ENCODE results near the gene INPP1. TPM values are rescaled to one million over a fixed set of nuclear protein-coding genes. Genes with fewer than 3 reads are reported as not detected.
"Not testable (repeated sequence)": the region's sequence is repeated elsewhere in the genome, so short reads cannot be mapped to it uniquely, and the experiment has no call there.

Gene INPP1
- total and polyA plus RNA-seq, 2 experiments from 2014 or later: 13.0 to 16.1 TPM

DNA sequence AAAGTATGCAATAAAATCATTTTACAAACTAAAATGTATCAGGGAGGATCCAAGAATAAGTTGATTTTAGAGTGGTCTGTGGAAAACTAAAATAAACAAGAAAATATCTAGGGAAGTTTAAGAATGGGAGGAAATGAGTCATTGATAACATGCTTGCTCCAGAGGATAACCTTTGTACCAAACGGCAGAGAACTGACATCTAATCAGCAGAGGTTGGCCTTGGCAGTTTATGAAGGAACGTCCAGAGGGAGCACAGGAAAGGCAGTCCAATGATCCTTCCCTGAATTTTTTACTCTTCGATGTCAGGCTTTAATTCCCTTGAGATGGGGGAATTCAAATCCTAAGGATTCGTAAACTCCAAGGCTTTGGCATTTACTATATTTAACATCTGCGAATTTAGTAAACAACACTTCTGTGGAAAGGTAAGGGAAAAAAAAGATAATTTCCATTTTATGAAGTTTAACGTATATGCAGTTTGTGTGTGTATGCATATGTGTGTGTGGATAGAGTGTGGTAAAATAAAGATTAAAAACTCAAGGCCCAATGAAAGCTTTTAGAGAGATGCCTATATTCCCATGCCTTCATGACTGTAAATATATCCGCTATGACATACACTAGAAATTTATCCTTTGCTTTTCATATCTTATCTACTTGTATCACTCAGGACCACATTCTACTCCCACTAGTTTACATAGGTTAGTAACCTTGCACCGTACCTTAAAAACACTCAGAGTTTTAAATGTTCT lies 8.7 kb upstream of the INPP1 start:
- H3K9me2 ChIP-seq (replicated peaks; ENCODE audit: insufficient read depth): no peaks in the 10 kb centered on the region
- H3K27me3 ChIP-seq: no peaks in the 10 kb centered on the region
- peak; percentile 66 for DNase-seq (ENCODE audit: low spot score)
- no peak overlapping the region for H2AFZ ChIP-seq
- TF ChIP-seq EZH2phosphoT487 (IDR thresholded peaks at IDR 0.05; ENCODE audit: low read depth, severe bottlenecking, unreplicated experiment) (no peak), EZH2 (IDR thresholded peaks at IDR 0.05; ENCODE audit: borderline replicate concordance) (no peak)
- TF ChIP-seq, protein P1, sequence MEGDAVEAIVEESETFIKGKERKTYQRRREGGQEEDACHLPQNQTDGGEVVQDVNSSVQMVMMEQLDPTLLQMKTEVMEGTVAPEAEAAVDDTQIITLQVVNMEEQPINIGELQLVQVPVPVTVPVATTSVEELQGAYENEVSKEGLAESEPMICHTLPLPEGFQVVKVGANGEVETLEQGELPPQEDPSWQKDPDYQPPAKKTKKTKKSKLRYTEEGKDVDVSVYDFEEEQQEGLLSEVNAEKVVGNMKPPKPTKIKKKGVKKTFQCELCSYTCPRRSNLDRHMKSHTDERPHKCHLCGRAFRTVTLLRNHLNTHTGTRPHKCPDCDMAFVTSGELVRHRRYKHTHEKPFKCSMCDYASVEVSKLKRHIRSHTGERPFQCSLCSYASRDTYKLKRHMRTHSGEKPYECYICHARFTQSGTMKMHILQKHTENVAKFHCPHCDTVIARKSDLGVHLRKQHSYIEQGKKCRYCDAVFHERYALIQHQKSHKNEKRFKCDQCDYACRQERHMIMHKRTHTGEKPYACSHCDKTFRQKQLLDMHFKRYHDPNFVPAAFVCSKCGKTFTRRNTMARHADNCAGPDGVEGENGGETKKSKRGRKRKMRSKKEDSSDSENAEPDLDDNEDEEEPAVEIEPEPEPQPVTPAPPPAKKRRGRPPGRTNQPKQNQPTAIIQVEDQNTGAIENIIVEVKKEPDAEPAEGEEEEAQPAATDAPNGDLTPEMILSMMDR (IDR thresholded peaks at IDR 0.05; ENCODE audit: poor library complexity): no peak
- 44% methylated on average over 8 of the region's 8 CpGs for WGBS (ENCODE audit: low lambda C conversion rate, missing lambda C conversion rate)
- no peaks in the 10 kb centered on the region for H3K36me3 ChIP-seq (replicated peaks; ENCODE audit: insufficient read depth, low read depth)
- H3K27ac ChIP-seq: peak overlapping the region; percentile 70
- H4K20me1 ChIP-seq (ENCODE audit: insufficient read depth, poor library complexity, severe bottlenecking): no peaks in the 10 kb centered on the region
- no peak overlapping the region for H3K4me3 ChIP-seq
- no peaks in the 10 kb centered on the region for H3K79me2 ChIP-seq
- H3K4me1 ChIP-seq (ENCODE audit: insufficient read depth): peaks cover 20% of the 10 kb centered on the region
- H3K9me3 ChIP-seq (ENCODE audit: low read depth): no peaks in the 10 kb centered on the region
- peak overlapping the region; percentile 56 for H3K4me2 ChIP-seq

DNA sequence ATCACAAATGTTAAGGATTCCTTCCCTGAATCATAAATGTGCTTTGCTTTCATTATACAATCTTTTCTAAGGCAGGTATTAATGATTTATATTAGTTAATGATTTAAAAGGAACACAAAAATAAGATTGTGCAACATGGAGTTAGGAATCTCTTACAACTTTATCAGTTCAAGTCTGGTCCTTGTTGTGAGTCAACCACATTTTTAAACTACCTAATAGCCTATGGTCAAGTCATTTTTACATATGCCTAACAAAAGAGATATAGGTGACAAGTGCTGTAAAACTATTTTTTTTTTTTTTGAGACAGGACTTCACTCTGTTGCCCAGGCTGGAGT lies 8.2 kb upstream of the INPP1 start:
- no peaks in the 10 kb centered on the region for H4K20me1 ChIP-seq (ENCODE audit: insufficient read depth, poor library complexity, severe bottlenecking)
- TF ChIP-seq EZH2phosphoT487 (IDR thresholded peaks at IDR 0.05; ENCODE audit: low read depth, severe bottlenecking, unreplicated experiment): no peak
- no peak for TF ChIP-seq EZH2 (IDR thresholded peaks at IDR 0.05; ENCODE audit: borderline replicate concordance)
- TF ChIP-seq, protein P1 (IDR thresholded peaks at IDR 0.05; ENCODE audit: poor library complexity): no peak
- H3K9me2 ChIP-seq (replicated peaks; ENCODE audit: insufficient read depth): no peaks in the 10 kb centered on the region
- no peaks in the 10 kb centered on the region for H3K36me3 ChIP-seq (replicated peaks; ENCODE audit: insufficient read depth, low read depth)
- peak overlapping the region; percentile 56 for H3K4me2 ChIP-seq
- no peak for DNase-seq (ENCODE audit: low spot score)
- peak overlapping the region; percentile 70 for H3K27ac ChIP-seq
- H3K4me3 ChIP-seq: no peak overlapping the region
- no peaks in the 10 kb centered on the region for H3K9me3 ChIP-seq (ENCODE audit: low read depth)
- no peaks in the 10 kb centered on the region for H3K79me2 ChIP-seq
- peaks cover 20% of the 10 kb centered on the region for H3K4me1 ChIP-seq (ENCODE audit: insufficient read depth)
- H3K27me3 ChIP-seq: no peaks in the 10 kb centered on the region
- no peak overlapping the region for H2AFZ ChIP-seq

DNA sequence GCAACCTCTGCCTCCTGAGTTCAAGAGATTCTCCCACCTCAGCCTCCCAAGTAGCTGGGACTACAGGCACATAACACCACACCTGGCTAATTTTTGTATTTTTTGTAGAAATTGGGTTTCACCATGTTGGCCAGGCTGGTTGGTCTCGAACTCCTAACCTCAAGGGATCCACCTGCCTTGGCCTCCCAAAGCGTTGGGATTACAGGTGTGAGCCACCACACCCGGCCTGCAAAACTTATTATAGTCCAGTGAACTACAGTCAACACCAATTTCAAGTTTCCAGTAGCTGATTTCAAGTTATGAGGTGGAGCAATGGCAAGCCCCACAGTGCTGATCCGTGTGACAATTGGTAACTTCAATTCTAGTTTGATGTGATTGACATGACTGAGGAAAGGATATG lies 7.8 kb upstream of the INPP1 start:
- H3K4me2 ChIP-seq: peak overlapping the region; percentile 56
- peaks cover 20% of the 10 kb centered on the region for H3K4me1 ChIP-seq (ENCODE audit: insufficient read depth)
- H2AFZ ChIP-seq; H4K20me1 ChIP-seq (ENCODE audit: insufficient read depth, poor library complexity, severe bottlenecking); H3K4me3 ChIP-seq; DNase-seq (ENCODE audit: low spot score); H3K9me3 ChIP-seq (ENCODE audit: low read depth); H3K79me2 ChIP-seq; H3K36me3 ChIP-seq (replicated peaks; ENCODE audit: insufficient read depth, low read depth); H3K27me3 ChIP-seq; H3K9me2 ChIP-seq (replicated peaks; ENCODE audit: insufficient read depth): not testable (repeated sequence)
- H3K27ac ChIP-seq: peak overlapping the region; percentile 70
- 89% methylated on average over 4 of the region's 4 CpGs for WGBS (ENCODE audit: low lambda C conversion rate, missing lambda C conversion rate)

DNA sequence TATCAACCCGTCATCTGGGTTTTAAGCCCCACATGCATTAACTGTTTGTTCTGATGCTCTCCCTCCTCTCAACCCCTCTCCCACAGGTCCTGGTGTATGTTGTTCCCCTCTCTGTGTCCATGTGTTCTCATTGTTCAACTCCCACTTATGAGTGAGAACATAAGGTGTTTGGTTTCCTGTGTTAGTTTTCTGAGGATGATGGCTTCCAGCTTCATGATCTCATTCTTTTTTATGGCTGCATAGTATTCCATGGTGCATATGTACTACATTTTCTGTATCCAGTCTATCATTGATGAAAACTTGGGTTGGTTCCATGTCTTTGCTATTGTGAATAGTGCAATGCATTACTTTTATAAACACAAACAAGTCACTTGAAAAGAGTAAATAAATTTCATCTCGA lies 7.0 kb upstream of the INPP1 start:
- no peak for TF ChIP-seq EZH2phosphoT487 (IDR thresholded peaks at IDR 0.05; ENCODE audit: low read depth, severe bottlenecking, unreplicated experiment)
- no peak for TF ChIP-seq EZH2 (IDR thresholded peaks at IDR 0.05; ENCODE audit: borderline replicate concordance)
- TF ChIP-seq, protein P1 (IDR thresholded peaks at IDR 0.05; ENCODE audit: poor library complexity): no peak
- H3K36me3 ChIP-seq (replicated peaks; ENCODE audit: insufficient read depth, low read depth): no peaks in the 10 kb centered on the region
- no peak overlapping the region for H3K27ac ChIP-seq
- no peaks in the 10 kb centered on the region for H3K27me3 ChIP-seq
- WGBS (ENCODE audit: low lambda C conversion rate, missing lambda C conversion rate): 100% methylated on average over 2 of the region's 2 CpGs
- DNase-seq (ENCODE audit: low spot score): no peak
- H3K4me2 ChIP-seq: no peak overlapping the region
- no peaks in the 10 kb centered on the region for H3K79me2 ChIP-seq
- H2AFZ ChIP-seq: no peak overlapping the region
- H3K4me3 ChIP-seq: no peak overlapping the region
- no peaks in the 10 kb centered on the region for H4K20me1 ChIP-seq (ENCODE audit: insufficient read depth, poor library complexity, severe bottlenecking)
- peaks cover 20% of the 10 kb centered on the region for H3K4me1 ChIP-seq (ENCODE audit: insufficient read depth)
- H3K9me2 ChIP-seq (replicated peaks; ENCODE audit: insufficient read depth): no peaks in the 10 kb centered on the region
- no peaks in the 10 kb centered on the region for H3K9me3 ChIP-seq (ENCODE audit: low read depth)
